Epithelial cell of esophagus (primary cell): ENCODE results near the gene ZNF474.

Source experiments
- DNase-seq: peaks from one replicate; pipeline ENCODE4 v3.0.0; 2010; ENCODE audit warnings: low read depth
- H3K4me3 ChIP-seq: 2 replicates; pipeline ENCODE4 v1.5.1; 2011; ENCODE audit warnings: mild to moderate bottlenecking, low read length, control low read depth
- TF ChIP-seq, protein P1 (sequence below): IDR thresholded peaks from 2 replicates; pipeline ENCODE4 v1.5.1; 2011; ENCODE audit warnings: low read depth, mild to moderate bottlenecking, low read length, control low read depth, inconsistent platforms; ENCODE audit not compliant: insufficient read depth; ENCODE audit errors: missing control alignments

The ZNF474 gene

DNA sequence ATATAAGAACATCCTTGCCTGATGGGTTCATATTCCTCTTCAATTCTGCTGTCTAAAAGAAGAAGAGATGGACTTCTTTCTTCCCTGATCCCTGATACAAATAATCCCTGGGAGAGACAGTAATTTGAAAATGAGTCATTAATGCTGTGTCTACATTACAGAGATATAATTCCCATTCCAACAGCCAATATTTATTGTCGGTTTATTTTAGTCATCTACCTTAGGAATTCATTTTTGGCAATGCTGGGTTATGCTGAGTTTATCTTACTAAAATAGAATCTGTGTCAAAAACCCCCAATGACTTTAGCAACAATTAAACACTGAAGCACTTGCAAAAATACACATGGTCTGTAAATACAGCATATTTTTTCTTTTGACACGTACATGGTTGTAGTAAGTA lies 23.9 kb downstream of the ZNF474 start:
- TF ChIP-seq, protein P1, sequence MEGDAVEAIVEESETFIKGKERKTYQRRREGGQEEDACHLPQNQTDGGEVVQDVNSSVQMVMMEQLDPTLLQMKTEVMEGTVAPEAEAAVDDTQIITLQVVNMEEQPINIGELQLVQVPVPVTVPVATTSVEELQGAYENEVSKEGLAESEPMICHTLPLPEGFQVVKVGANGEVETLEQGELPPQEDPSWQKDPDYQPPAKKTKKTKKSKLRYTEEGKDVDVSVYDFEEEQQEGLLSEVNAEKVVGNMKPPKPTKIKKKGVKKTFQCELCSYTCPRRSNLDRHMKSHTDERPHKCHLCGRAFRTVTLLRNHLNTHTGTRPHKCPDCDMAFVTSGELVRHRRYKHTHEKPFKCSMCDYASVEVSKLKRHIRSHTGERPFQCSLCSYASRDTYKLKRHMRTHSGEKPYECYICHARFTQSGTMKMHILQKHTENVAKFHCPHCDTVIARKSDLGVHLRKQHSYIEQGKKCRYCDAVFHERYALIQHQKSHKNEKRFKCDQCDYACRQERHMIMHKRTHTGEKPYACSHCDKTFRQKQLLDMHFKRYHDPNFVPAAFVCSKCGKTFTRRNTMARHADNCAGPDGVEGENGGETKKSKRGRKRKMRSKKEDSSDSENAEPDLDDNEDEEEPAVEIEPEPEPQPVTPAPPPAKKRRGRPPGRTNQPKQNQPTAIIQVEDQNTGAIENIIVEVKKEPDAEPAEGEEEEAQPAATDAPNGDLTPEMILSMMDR: no peak
- peak; percentile 40 for DNase-seq
- no peak overlapping the region for H3K4me3 ChIP-seq

- H3K4me3 ChIP-seq: no peak overlapping the region
- TF ChIP-seq, protein P1: no peak
- DNase-seq: no peak
These were observed 24.4 kb downstream of the ZNF474 start for GRCh38 chr5:122153774-122154173.

- no peak for DNase-seq
- TF ChIP-seq, protein P1: no peak
- H3K4me3 ChIP-seq: no peak overlapping the region
These were observed 25.1 kb downstream of the ZNF474 start for GRCh38 chr5:122154491-122154890.

DNA sequence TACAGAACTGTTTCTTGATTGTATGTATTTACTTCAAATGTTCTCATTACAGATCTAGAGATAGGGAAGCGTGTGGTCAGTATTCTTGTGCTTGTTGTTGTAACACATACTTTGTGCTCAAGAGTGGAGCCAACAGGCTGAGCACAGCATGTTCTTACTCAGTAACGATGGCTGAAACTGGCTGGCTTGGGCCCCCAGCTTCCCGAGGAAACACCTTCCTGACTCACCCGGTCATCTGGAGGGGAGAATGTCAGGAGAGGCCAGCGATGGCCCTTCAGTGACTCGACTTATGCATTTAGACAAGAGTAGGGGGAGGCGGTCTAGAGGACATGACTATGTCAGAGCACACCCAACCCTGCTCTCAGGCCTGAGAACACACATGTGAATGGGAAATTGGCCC lies 25.6 kb downstream of the ZNF474 start:
- no peak overlapping the region for H3K4me3 ChIP-seq
- no peak for DNase-seq
- TF ChIP-seq, protein P1: no peak

- TF ChIP-seq, protein P1: no peak
- no peak overlapping the region for H3K4me3 ChIP-seq
- DNase-seq: no peak
These were observed 26.2 kb downstream of the ZNF474 start for GRCh38 chr5:122155546-122155945.

DNA sequence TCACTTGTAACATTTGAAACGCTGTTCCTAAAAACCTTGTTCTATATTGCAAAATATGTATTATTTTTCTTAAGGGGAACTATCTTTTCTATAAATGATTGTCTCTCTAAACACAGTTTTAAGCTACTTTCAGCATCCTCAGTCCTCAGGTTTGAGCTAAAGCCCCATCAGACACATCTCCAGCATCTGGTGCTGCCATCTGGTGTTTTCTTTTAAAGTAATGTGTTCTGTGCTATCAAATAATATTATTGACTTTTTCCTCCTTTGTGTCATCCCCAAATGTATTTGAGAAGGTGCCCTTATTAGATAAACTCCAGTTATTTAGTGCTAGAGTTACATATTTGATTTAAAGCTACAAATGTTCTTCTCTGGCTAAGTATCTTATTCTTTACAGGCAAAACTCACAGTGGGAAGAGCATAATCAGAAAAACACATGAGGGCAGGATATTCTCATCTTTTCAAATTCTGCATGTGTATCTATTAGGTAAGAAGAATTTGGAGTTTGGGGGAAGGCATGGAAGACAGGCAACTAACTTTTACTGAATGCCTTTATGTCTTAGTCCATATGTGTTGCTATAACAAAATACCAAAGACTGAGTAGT lies 27.5 kb downstream of the ZNF474 start:
- TF ChIP-seq, protein P1: peak; percentile 58
- no peak overlapping the region for H3K4me3 ChIP-seq
- DNase-seq: peak; percentile 67

DNA sequence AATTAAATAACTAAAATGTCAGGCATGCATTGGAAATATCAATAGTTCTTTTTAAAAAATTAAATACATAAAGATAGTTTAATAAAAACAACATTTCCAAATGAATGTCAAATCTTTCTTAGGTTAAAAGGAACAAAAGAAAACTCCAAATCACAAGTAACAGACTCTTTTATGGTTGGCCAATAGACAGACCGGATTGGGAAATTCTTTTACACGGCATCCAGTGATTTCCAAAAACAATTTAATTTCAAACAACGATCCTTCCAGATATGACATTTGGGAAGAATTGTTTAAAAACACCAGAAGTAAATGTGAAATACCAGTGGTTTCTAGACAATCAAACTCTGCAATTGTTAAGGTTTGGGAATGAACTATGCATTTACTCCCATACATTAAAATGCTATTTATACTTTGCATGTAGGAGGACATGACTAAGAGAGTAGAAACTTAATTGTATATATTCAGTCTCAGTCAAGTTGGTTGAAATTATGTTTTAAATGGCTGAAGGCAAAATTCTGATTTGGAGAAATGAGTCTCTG lies 32.8 kb downstream of the ZNF474 start:
- DNase-seq: no peak
- TF ChIP-seq, protein P1: no peak
- H3K4me3 ChIP-seq: no peak overlapping the region
